Measurements from ENCODE around the gene MAP2K5.

- no peak for TF ChIP-seq POLR2A (IDR thresholded peaks at IDR 0.05)
- TF ChIP-seq, protein P1, sequence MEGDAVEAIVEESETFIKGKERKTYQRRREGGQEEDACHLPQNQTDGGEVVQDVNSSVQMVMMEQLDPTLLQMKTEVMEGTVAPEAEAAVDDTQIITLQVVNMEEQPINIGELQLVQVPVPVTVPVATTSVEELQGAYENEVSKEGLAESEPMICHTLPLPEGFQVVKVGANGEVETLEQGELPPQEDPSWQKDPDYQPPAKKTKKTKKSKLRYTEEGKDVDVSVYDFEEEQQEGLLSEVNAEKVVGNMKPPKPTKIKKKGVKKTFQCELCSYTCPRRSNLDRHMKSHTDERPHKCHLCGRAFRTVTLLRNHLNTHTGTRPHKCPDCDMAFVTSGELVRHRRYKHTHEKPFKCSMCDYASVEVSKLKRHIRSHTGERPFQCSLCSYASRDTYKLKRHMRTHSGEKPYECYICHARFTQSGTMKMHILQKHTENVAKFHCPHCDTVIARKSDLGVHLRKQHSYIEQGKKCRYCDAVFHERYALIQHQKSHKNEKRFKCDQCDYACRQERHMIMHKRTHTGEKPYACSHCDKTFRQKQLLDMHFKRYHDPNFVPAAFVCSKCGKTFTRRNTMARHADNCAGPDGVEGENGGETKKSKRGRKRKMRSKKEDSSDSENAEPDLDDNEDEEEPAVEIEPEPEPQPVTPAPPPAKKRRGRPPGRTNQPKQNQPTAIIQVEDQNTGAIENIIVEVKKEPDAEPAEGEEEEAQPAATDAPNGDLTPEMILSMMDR (IDR thresholded peaks at IDR 0.05): no peak
Observed at GRCh38 chr15:67607959-67608637, 65.6 kb downstream of the MAP2K5 start.
